Fibroblast of skin of left biceps (primary cell): Measurements from ENCODE around the gene CPNE9.

Experiments
- DNase-seq, 2 experiments: peaks; one replicate each; pipeline ENCODE4 v3.0.0-alpha.2; 2013; ENCODE audit warnings: low read depth in 2 of 2

CPNE9 gene, protein sequence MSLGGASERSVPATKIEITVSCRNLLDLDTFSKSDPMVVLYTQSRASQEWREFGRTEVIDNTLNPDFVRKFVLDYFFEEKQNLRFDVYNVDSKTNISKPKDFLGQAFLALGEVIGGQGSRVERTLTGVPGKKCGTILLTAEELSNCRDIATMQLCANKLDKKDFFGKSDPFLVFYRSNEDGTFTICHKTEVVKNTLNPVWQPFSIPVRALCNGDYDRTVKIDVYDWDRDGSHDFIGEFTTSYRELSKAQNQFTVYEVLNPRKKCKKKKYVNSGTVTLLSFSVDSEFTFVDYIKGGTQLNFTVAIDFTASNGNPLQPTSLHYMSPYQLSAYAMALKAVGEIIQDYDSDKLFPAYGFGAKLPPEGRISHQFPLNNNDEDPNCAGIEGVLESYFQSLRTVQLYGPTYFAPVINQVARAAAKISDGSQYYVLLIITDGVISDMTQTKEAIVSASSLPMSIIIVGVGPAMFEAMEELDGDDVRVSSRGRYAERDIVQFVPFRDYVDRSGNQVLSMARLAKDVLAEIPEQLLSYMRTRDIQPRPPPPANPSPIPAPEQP

DNA sequence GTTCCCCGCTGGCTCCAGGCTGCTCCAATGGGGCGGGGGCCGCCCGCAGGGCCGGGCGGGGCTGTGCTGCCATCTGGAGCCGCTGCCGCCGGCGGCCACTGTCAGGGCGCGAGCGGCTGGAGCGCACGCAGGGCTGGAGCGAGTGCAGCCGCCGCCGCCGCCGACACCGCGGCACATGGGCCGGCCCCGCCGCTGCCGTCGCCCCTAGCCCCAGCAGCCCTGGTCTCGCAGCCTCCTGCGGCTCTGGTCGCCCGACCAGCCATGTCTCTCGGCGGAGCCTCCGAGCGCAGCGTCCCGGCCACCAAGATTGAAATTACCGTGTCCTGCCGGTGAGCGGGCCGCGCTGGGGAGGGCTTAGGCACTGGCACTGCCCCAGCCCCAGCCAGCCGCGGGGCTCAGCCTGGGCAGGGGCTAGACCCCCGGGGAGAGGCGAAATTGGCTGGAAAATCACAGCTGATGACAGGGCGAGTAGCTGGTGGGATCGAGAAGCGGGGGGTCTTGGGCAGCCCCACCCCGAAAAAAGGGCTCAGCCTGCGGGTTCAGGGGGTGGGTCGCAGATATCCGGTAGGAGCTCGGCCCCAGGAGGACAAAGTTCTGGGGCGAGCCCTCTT lies at the start of gene CPNE9:
Gene CPNE9, plus strand, starts transcription at position 98 of the 611 bp plus-strand sequence. Its CDS starts 164 bp downstream, at position 262.
- DNase-seq, result no peak

DNA sequence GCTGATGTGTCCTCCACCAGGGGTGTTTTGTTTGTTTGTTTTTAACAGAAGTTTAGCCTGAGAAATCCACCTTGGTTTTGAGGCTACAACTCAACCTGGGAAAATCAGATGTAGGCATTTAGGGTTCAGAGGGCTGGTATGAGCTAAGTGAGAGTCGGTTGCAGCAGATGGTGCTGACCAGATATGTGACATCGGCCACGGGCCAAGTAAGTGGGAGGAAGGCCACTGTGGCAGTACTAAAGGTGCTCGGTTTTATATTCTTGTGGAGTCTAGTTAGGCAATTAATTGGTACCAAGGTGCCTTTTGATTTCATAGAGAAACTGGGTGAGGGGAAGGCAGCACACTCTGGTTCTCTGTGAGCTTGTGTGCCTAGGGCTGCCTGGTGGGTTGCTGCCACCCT lies 43.8 kb upstream of the CPNE9 start:
- DNase-seq, result no peak

DNA sequence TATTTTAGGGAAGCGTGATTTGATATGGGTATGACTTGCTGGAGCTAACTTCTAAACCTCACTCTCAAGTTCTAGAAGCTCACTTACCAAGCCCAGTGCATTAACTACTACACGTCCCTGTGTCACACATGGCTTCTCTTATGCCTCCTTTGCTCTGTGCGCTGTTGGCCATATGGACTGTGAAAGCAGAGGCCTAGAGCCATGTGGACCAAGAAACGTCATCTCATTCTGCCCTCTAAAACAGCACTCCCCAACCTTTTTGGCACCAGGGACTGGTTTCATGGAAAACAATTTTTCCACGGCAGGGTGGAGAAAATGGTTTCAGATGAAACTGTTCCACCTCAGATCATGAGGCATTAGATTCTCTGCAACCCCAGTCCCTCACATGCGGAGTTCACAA lies 42.7 kb upstream of the CPNE9 start:
- no peak for DNase-seq

DNA sequence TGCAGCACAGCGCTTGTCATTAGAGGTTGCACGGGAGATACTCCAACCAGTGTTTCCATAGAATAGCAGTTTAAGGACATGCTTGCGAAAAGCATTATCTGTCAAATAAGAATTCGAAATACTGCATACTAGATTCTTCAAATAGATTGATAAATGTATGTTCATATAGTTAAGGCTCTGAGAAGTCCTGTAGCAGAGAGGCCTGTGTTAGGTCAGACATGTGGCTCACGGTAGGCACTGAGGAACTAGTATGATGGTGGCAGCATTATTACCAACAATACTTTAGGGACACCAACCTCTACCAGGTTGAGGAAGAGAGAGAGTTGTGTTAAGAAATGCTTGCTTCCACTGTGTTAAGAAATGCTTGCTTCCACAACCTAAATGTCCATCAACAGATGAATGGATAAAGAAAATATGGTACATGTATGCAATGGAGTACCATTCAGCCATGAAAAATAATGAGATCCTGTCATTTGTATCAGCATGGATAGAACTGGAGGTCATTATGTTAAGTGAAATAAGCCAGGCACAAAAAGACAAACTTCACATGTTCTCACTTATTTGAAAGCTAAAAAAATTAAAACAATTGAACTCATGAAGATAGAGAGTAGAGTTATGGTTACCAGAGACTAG lies 39.4 kb upstream of the CPNE9 start:
- no peak for DNase-seq

DNA sequence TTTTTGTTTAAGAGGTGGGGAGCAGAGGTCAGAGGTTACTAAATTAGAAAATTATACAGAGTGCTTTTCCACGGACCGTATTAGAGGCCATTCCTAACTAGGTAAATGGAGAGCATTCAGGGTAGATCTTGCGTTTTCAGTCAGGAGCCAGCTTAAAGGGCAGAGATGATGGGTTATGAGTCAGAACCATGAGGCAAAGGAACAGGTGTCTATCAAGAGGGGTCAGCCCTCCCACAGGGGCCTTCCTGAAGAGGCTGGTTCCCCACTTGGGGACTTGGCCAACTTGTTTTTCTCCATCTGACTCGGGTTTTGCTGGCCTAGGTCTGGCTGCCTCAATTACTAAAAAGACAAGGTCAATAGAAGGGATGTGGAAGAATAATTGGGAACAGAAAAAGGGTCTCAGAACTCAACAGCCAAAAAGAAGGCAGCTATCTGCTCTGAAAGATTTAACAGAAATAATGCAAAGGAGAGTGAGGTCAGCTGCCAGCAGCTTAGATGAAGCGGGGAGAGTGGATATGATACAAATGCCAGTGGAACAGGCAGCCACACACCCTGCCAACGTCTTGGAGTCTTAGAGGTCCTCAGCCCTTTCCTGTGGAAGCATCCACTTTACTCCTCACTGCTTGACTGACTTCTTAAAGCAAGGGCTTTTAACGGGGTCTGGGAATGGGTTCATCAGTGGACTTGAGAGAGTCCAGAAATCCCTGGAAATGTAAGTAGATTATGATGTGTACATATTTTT lies 36.8 kb upstream of the CPNE9 start:
- DNase-seq, result no peak

DNA sequence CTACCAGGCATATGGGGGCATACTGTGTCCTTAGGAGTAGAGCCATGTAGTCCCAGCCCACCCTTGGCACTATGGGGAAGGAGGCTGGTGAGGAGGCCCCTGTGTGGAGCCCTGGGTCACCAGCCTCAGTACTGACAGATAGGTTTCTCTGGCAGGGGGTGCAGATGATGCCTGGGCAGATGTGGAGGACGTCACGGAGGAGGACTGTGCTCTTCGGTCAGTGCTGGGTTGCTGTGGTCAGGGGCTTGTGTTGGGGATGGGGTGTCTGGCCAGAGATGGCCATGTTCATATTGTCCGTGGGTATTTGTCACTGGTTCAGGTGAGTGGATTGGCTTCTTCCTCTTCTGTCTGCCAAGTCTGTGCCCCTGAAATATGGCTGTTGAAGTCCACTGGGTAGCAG lies 34.4 kb upstream of the CPNE9 start:
- DNase-seq, result no peak

DNA sequence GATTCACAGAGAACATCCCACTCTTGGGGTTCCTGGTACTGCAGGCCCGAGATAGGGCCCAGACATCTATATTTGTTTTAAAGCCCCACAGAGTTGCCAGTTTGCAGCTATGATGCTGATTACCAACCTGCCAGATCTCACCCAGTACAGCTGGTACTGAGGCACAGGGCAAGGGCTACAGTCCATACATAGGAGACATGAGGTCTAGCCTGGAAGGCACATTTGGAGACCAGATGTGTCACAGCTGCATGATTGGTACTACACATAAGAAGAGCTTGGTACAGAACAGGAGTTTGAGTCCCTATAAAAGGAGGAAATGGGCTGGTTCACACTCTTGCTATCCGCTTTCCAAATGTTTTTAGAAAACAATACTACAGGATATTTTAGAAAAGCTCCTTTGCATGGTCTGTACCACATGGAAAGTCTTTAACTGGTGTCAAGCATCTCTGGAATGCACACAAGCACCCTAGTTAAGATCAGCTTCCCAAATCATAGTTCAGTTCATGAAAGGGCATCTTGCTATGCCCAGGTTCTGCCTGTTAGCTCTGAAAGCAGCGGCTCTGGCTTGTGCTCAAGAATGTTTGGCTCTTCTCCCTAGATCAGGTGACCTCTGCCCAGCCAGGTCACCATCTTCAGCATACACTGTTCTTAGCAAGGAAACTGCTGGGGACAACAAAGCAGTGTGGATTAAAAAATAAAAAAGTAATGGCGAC lies 33.8 kb upstream of the CPNE9 start:
- no peak for DNase-seq

DNA sequence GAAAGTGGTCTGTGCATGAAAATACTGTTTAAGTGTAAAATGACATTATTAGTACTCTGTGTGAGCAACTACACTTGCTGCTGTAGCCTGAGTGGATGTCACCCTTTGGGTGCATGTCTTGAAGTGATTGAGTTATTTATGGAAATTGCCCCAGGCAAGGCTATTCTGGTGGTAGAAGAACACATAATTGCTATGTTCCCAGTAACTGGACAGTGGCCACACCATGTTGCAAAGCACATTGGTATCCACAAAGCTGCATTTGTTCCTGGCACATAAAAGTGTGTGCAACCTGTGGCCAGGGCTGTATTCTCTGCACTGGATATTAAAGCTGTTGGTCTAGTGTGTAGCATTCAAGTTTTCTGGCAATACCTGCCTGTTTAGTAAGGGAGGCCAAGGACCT lies 30.6 kb upstream of the CPNE9 start:
- no peak for DNase-seq

DNA sequence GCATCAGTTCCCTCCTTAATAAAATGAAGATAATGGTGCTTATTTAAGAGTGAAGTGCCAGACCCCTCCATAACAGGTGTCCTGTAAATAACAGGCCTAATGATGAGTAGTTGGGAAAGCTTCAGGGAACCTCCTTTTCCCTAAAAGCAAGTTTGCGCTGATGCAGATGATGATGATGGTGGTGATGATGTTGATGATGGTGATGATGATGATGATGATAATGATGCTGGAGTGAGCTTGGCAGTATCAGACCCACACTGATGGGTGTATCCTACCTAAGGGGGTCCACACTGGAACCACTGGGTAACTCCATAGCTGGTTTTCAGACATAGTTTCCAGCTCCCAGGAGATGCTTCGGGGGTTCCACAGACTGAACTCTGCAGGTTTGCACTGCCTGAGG lies 29.9 kb upstream of the CPNE9 start:
- no peak for DNase-seq

DNA sequence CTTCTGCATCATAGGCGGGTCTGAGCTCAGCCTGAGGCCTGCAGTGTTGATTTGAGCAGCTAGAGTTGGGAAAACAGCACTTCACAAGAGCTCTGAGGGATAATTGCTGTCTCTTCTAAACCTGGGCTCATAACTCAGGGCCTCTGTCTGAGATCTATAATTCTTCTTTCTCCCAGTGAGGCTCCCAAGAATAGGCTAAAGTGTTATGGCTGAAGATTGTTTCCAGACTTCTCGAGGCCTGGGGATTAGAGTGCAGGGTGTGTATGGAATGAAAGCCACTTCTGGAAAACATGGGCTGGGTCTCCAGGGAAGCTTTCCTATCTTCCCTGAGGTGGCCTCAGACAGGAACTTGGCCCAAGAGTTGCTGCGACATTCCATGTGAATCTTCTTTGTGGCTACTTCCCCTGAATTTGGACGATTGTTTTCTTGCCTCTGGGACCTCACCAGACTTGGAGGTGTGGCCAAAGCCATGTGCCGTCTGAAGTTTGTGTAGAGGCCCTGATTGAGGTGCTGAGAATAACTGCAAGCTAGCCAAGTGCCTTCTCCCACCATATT lies 27.8 kb upstream of the CPNE9 start:
- no peak for DNase-seq

DNA sequence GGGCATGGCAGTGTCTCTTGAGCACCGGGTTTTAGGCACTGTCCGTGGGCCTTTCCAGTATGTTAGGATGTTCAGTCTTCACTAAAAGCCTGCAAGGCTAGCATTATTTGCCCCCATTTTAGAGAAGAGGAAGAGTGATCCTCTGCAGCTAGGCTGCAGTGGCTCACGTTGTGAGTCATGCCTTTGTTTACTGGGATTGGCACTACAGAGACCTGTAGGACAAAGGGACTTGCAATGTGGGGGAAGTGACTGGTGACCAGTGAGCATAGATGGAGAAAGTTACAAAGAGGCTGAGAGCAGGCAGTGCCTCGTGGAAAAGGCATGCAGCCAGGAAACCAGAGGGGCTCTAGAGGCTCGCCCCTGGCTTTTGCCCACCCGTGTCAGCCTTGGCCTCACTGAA lies 26.8 kb upstream of the CPNE9 start:
- no peak for DNase-seq

DNA sequence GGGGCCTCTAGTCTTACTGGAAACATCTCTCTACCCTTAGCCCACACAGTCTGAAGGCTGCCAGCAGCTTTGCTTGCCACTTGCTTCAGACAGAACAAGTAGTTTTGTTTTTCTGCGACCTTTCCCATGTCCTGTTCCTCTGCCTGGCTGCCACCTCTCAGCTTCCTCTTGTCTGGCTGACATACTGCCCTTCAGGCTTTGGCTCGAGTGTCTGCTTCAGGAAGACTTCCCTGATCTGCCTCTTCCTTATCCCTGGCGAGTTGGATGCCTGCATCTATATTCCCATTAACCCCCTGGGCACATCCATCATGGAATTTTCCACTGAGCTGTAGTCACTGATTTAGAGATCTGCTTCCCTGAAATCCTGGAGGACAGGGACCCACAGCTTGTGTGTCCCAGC lies 25.1 kb upstream of the CPNE9 start:
- no peak for DNase-seq

DNA sequence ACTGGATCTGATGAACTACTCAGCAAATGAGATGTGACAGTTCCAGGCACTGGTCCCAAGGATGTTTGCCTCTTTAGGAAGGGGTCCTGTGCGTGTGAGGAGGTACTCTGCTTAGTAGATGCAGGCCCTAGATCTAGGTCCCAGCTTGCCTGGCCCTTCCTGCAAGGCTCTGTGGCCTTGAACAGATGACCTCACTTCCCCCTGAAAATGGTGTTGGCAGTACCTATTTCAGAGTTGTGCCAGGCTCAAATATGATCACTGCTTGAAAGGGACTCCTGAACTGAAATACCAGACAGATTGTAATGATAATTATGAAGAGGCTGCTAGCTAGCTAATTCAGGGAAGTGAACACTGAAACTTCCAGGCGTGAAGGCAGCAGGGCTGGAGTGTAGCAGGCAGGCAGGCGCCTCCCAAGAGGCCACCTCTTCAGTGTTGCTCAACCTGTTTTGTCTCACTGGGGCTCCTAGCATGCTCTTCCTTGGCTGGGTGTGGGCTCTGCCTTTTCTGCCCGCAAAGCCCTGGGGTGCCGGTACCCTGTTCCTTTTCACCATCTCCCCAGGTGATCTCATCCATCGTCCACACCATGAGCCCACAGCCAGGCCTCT lies 24.1 kb upstream of the CPNE9 start:
- no peak for DNase-seq

DNA sequence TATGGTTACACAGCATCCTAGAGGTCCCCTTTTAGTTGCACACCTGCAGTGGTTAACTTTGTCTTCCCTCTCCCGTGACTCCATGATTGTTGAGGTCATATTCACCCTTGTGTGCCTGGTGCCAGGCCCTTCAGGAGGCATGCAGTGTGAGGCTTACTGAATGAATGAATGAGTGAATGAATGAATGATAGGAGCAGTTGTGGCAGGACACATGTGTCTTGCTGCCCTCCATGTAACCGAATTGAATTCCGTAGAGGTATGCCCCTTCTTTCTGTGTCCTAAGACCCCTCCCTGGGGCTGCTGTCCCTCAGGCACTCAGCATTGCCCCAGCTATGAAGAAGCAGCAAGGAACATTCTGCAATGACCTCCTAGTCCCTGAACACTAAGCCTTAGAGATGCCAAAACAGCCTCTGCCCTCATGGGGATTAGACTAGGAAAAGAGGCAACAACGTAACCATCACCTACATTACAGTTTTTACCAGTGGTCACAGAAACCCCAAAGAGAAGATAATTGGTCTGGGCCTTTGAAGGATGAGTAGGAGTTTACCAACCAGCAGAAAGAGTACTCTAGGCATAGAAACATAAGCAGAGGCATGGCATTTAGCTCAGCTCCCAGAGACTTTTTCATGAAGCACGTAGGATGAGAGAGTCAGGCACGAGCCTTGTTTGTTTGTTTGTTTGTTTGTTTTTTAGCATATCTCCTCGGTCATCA lies 22.5 kb upstream of the CPNE9 start:
- DNase-seq, result no peak

DNA sequence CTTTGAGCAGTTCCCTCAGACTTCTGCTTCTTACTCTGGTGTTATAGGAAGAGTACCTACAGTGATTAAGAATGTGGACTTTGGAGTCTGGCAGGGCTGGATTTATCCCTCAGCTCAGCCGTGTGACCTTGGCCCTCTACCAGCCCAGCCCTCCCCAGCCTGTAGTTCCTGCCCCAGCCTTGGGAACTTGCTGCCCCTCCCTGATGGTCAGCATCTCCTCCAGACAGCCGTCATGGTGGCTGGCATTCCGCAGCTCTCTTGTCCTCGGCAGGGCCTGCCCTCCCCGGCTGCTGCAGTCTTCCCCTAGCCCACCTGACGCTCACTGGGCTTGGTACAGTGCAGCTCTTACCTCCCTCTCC lies 21.9 kb upstream of the CPNE9 start:
- DNase-seq, result no peak

DNA sequence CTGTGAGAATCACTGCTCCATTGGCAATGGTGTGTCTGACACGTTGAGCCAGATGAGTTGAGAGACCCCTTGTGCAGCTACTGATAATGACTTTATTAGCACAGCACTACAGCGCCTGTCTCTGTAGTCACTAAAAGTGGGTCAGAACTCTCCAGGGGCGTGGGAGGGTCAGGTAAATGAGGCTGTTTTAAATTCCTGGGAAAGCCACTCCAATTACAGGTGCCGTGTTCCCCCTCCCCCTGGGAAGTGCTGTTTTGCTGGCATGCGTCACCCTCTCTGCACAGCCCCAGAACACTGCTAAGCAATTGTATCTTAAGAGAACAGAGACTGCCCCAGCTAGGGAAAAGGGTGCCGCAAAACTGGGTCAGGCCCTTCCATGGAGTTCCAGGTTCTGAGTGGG lies 21.5 kb upstream of the CPNE9 start:
- no peak for DNase-seq

DNA sequence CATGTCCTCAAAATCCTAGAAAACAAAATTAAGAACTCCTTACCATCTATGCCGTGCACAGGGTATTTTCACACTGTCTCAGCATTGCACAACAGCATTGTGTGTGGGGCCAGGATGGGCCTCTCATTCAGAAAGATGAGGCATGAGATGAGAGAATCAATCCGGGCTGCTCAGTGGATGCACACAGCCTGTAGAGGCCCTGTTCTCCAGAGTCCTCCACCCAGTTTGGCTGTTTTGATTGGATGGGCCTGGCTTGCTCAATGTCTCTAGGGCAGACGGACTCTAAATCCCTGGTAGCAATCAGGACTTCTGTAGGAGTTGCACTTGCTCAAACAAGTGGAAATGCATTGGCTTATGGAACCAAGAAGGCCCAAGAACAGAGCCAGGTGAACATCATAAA lies 20.2 kb upstream of the CPNE9 start:
- no peak for DNase-seq

DNA sequence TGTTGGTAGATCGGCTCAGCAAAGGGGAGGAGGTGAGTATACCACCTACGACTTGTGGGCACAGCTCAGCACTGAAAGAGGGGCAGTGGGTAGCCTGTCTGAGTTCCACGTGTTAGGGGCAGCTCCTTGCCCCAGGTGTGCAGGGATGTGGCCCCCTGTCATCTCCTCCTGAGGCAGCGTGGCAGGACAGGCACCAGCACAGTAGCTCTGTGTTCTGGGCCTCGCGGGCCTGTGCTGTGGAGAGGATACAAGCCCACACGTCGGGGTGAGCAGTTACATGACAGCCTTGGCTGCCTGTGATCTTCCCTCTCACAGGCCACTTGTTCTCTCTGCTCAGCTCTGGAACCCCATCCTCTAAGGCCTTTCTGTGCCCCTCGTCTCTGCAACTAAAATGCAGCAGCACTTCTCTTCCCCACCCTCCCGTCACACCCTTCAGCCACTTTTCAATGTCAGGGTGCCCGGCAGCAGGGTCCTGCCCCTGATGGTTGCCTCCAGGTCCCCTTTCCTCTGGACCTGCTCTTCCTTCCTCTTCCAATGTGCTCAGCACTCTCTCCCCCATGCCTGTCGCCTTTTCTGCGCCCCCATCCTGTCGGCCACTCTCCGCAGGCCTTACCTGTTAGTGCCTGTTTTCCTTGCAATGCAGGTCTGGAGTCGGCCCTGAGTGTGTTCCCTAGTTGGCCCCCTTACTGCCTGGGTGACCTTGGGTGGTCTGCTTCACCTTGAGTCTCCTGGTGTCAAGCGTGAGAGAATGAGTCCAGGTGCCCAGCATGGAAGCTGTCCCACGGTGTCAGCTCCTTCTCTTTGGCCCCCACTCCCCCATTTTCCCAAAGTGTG lies 18.2 kb upstream of the CPNE9 start:
- no peak for DNase-seq

DNA sequence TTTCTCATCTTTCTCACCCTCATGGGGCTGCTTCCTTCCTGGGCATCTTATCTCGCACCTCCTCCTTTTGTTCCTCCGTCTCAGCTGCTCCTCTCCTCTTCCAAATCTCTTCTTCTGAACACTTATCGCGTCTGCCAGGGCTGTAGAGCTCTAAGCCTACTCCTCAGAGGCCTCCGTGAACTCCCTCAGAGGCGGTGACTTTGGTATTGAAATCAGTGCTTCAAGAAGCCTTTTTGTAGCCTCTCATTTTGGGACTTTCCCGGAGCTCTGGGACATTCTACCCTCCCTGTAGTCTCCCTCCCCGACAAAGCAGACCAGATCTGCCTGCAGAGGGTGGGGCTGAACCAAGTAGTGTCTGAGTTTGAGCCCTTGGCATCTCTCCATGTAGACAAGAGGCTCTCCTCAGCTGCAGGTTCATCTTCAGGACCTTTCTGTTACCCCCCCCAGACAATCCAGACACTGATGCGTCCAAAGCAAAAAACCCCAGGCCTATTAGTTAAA lies 17.5 kb upstream of the CPNE9 start:
- no peak for DNase-seq
